CD4-positive, alpha-beta T cell treated with Interleukin-15 for 1 hour (primary cell): ENCODE results near the gene ATRIP.
A peak's percentile ranks its signal among the peaks of the same experiment; 100 is the strongest.

Source experiments
- DNase-seq: peaks from one replicate; pipeline ENCODE4 v3.0.0-alpha.2; 2020

The ATRIP gene

GRCh38 chr3:48505146-48505545 is 58.6 kb downstream of the ATRIP start:
- DNase-seq, result no peak

- no peak for DNase-seq
These were observed 59.5 kb downstream of the ATRIP start for GRCh38 chr3:48505968-48506504.

- DNase-seq, result peak; percentile 80
These were observed 60.9 kb downstream of the ATRIP start for GRCh38 chr3:48507256-48508061.

- no peak for DNase-seq
These were observed 65.0 kb downstream of the ATRIP start for GRCh38 chr3:48511551-48511950.

GRCh38 chr3:48514431-48515227 is 68.1 kb downstream of the ATRIP start:
- DNase-seq, result no peak
